B cell (primary cell): Measurements from ENCODE around the gene ALDH1B1. TPM values are rescaled to one million over a fixed set of nuclear protein-coding genes. Genes with fewer than 3 reads are reported as not detected.

Source experiments
- ATAC-seq: fragments of 200-7000 bp; cut with Tn5 transposase; one replicate; pipeline ENCODE4 v1.10.0; 2021; ENCODE audit warnings: low read depth, mild to moderate bottlenecking, moderate number of reproducible peaks, moderate library complexity
- CTCF ChIA-PET: fragments of 350-600 bp; sonication (Branson Sonifier 250); formaldehyde crosslinking; loops from one replicate; lab custom pipeline; 2021; ENCODE audit warnings: antibody characterized with exemption, inconsistent platforms; lab: Charles Lee
- POLR2A ChIA-PET: fragments of 350-600 bp; sonication (Branson Sonifier 250); formaldehyde crosslinking; loops from one replicate; lab custom pipeline; 2021; ENCODE audit warnings: antibody characterized with exemption; lab: Charles Lee
- DNase-seq: peaks from one replicate; pipeline ENCODE4 v3.0.0; 2013
- H2AFZ ChIP-seq: 2 replicates; pipeline ENCODE4 v1.6.1; 2012; ENCODE audit warnings: mild to moderate bottlenecking, low read depth, low read length; ENCODE audit not compliant: insufficient read depth, poor library complexity, severe bottlenecking
- H3K27ac ChIP-seq, 2 donors: 1 replicate in 1 of 2; 2 replicates in 1 of 2; pipeline ENCODE4 v1.5.1; 2012 to 2013; ENCODE audit warnings: low read length in 2 of 2, mild to moderate bottlenecking in 2 of 2, moderate library complexity in 1 of 2
- H3K27me3 ChIP-seq, 4 experiments: fragments of 200-600 bp in 1 of 4; sonication (generic) in 1 of 4; replicated peaks in 1 of 4; 1 replicate in 2 of 4; 2 replicates in 2 of 4; pipeline versions ENCODE4 v1.6.1 to v1.7.0; 2013 to 2016; ENCODE audit warnings: low read length in 3 of 4, mild to moderate bottlenecking in 2 of 4, mixed read lengths in 1 of 4, moderate library complexity in 1 of 4; ENCODE audit not compliant: insufficient read depth in 4 of 4, control insufficient read depth in 3 of 4; ENCODE audit errors: control extremely low read depth in 1 of 4
- H3K36me3 ChIP-seq, 2 experiments: replicated peaks in 1 of 2; 1 replicate in 1 of 2; 2 replicates in 1 of 2; pipeline versions ENCODE4 v1.6.1 to v1.7.1; 2013; ENCODE audit warnings: low read length in 1 of 2; ENCODE audit not compliant: insufficient read depth in 2 of 2, control insufficient read depth in 1 of 2; ENCODE audit errors: control extremely low read depth in 1 of 2, extremely low read depth in 1 of 2
- H3K4me1 ChIP-seq, 2 donors: fragments of 200-600 bp in 1 of 2; sonication (generic) in 1 of 2; 1 replicate in 1 of 2; 2 replicates in 1 of 2; pipeline versions ENCODE4 v1.5.1 to v1.6.1; 2013 to 2017; ENCODE audit warnings: low read length in 2 of 2; ENCODE audit not compliant: control insufficient read depth in 2 of 2, insufficient read depth in 2 of 2
- H3K4me2 ChIP-seq: replicated peaks from 2 replicates; pipeline ENCODE3; 2012; ENCODE audit warnings: mild to moderate bottlenecking, low read depth, low read length; ENCODE audit not compliant: poor library complexity, severe bottlenecking
- H3K4me3 ChIP-seq, 5 experiments: fragments of 200-600 bp in 1 of 5; sonication (generic) in 1 of 5; 1 replicate in 3 of 5; 2 replicates in 2 of 5; pipeline versions ENCODE4 v1.5.1 to v1.7.0; 2011 to 2016; ENCODE audit warnings: low read length in 4 of 5, mild to moderate bottlenecking in 4 of 5, low read depth in 2 of 5, control low read depth in 1 of 5, moderate library complexity in 1 of 5; ENCODE audit not compliant: insufficient read depth in 1 of 5; ENCODE audit errors: control extremely low read depth in 1 of 5, extremely low read depth in 1 of 5
- H3K79me2 ChIP-seq: fragments of 200-600 bp; sonication (generic); one replicate; pipeline ENCODE4 v1.6.0; 2016; ENCODE audit warnings: low read length; ENCODE audit not compliant: control insufficient read depth, insufficient read depth
- H3K9ac ChIP-seq: fragments of 200-600 bp; sonication (generic); 2 replicates; pipeline ENCODE4 v1.6.1; 2017; ENCODE audit warnings: mild to moderate bottlenecking, low read length, moderate library complexity
- H3K9me3 ChIP-seq, 3 donors: one replicate each; pipeline versions ENCODE4 v1.6.1 to v1.7.1; 2013; ENCODE audit warnings: low read length in 2 of 3; ENCODE audit not compliant: control insufficient read depth in 2 of 3, insufficient read depth in 1 of 3; ENCODE audit errors: control extremely low read depth in 1 of 3
- H4K20me1 ChIP-seq: 2 replicates; pipeline ENCODE4 v1.6.0; 2012; ENCODE audit warnings: mild to moderate bottlenecking, low read length; ENCODE audit not compliant: insufficient read depth, control insufficient read depth, poor library complexity, severe bottlenecking
- H3K27ac Mint-ChIP-seq: one replicate; pipeline ENCODE4 v1.8.0; 2021; ENCODE audit warnings: mixed read lengths
- H3K27me3 Mint-ChIP-seq: one replicate; pipeline ENCODE4 v1.8.0; 2021; ENCODE audit warnings: mixed read lengths
- H3K4me1 Mint-ChIP-seq: one replicate; pipeline ENCODE4 v1.8.0; 2021; ENCODE audit warnings: mixed read lengths
- H3K4me3 Mint-ChIP-seq: one replicate; pipeline ENCODE4 v1.8.0; 2021; ENCODE audit warnings: mixed read lengths
- H3K9me3 Mint-ChIP-seq: one replicate; pipeline ENCODE4 v1.8.0; 2022; ENCODE audit warnings: mixed read lengths; ENCODE audit not compliant: insufficient read depth
- EZH2 ChIP-seq: IDR thresholded peaks from 2 replicates; pipeline ENCODE4 v1.6.1; 2012; ENCODE audit warnings: borderline replicate concordance, low read depth, mild to moderate bottlenecking, moderate library complexity, low read length; ENCODE audit not compliant: insufficient read depth, poor library complexity, severe bottlenecking
- WGBS: methylation state at CpG from one replicate; pipeline ENCODE4 v1.1.5; 2013; ENCODE audit warnings: missing lambda C conversion rate; ENCODE audit not compliant: insufficient coverage; 5-methylcytosine and 5-hydroxymethylcytosine counted together
- intact Hi-C: fragments of 100-400 bp; cut with micrococcal nuclease; formaldehyde crosslinking; loops from one replicate; pipeline ENCODE4 v1.10.0; 2022
- polyA plus RNA-seq: library from polyadenylated mRNA; depleted of rRNA; stranded (reverse); fragments of >200 nt; gene quantifications from 2 replicates; pipeline ENCODE4 v1.2.3, GENCODE V29; 2012
- total RNA-seq, 2 donors: library from RNA; stranded (reverse); fragments of 120-200 nt in 1 of 2; gene quantifications; 1 replicate in 1 of 2; 2 replicates in 1 of 2; pipeline versions ENCODE4 v1.2.3 to v1.2.4, GENCODE V29; 2013 to 2022
- TF ChIP-seq, protein P1 (sequence below): fragments of 200-600 bp; IDR thresholded peaks from one replicate; pipeline ENCODE4 v1.8.0; 2022; ENCODE audit warnings: antibody characterized with exemption, mild to moderate bottlenecking

Gene ALDH1B1
- total and polyA plus RNA-seq, 2 donors (not counting 1 experiment from before 2014, with no cell fraction given), result 0.81 to 4.8 TPM

DNA sequence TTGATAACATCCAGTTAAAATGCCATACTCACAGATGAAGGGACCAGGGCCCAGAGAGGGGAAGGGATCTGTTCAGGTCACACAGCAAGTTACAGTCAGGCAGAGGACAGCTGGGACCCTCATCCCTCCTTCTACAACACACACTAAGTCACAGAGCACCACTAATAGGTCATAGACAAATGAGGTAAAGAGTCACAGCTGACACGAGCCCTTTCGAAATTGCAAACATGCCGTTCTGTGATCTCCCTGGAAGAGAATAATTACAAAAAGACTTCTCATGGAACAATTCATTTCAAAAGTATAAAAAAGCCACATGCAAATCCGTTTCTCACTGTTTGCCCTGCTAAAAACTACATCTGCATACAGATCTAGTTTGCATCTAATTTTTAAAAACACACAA is 16.2 kb downstream of the ALDH1B1 start:
- Mint-ChIP-seq H3K4me1 (no peaks in the 10 kb centered on the region), H3K4me3 (no peak overlapping the region), H3K27ac (no peak overlapping the region), H3K27me3 (peaks cover 45% of the 10 kb centered on the region), H3K9me3 (no peaks in the 10 kb centered on the region)
- Histone ChIP-seq H3K27ac (no peak overlapping the region), H3K36me3 (no peaks in the 10 kb centered on the region), H2AFZ (no peak overlapping the region), H3K4me2 (no peak overlapping the region), H3K27me3 (peaks cover 0 to 6% (median 2%) of the 10 kb centered on the region in 4 experiments), H3K4me3 (no peak overlapping the region), H3K9ac (no peak overlapping the region), H3K79me2 (no peaks in the 10 kb centered on the region), H4K20me1 (no peaks in the 10 kb centered on the region), H3K4me1 (no peaks in the 10 kb centered on the region), H3K9me3 (no peaks in the 10 kb centered on the region)
- DNase-seq (no peak), ATAC-seq (no peak)
- no peak for TF ChIP-seq EZH2
- TF ChIP-seq, protein P1, sequence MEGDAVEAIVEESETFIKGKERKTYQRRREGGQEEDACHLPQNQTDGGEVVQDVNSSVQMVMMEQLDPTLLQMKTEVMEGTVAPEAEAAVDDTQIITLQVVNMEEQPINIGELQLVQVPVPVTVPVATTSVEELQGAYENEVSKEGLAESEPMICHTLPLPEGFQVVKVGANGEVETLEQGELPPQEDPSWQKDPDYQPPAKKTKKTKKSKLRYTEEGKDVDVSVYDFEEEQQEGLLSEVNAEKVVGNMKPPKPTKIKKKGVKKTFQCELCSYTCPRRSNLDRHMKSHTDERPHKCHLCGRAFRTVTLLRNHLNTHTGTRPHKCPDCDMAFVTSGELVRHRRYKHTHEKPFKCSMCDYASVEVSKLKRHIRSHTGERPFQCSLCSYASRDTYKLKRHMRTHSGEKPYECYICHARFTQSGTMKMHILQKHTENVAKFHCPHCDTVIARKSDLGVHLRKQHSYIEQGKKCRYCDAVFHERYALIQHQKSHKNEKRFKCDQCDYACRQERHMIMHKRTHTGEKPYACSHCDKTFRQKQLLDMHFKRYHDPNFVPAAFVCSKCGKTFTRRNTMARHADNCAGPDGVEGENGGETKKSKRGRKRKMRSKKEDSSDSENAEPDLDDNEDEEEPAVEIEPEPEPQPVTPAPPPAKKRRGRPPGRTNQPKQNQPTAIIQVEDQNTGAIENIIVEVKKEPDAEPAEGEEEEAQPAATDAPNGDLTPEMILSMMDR, result no peak
- POLR2A ChIA-PET, result no interaction called here
- CTCF ChIA-PET, result interaction anchor here (0.8 kb wide), 1 partner anchor 25 kb away, joined by 3 read pairs; no protein-coding TSS in a partner anchor
- 53% methylated on average over 4 of the region's 4 CpGs for WGBS
- intact Hi-C loops, result no loop called here

DNA sequence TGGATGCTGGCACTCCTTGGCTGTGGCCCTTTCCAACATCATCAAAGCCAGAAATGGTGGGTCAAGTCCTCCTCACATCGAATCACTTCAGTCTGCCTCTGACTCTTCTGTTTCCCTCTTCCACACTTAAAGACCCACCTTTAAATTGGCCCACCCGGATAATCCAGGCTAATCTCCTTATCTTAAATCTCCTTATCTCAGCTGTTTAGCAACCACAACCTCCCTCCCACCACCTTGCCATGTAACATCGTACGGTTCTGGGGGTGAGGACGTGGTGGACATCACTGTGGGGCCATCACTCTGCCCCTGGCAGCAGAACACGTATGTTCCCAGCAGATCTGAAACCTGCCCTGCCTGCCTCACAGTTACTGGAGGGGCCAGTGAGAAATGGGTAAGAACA is 20.2 kb downstream of the ALDH1B1 start:
- POLR2A ChIA-PET, result no interaction called here
- 86% methylated on average over 6 of the region's 6 CpGs for WGBS
- no peak overlapping the region for H3K27ac ChIP-seq

More for the DNA sequence above, 20.2 kb downstream of the ALDH1B1 start:
- TF ChIP-seq, protein P1, result no peak
- TF ChIP-seq EZH2, result no peak
- Histone ChIP-seq H3K9me3 (no peaks in the 10 kb centered on the region), H4K20me1 (no peaks in the 10 kb centered on the region), H3K9ac (no peak overlapping the region), H3K4me3 (no peak overlapping the region), H2AFZ (no peak overlapping the region), H3K36me3 (no peaks in the 10 kb centered on the region), H3K27me3 (peaks cover 0 to 7% (median 3%) of the 10 kb centered on the region in 4 experiments), H3K4me2 (no peak overlapping the region), H3K79me2 (no peaks in the 10 kb centered on the region), H3K4me1 (no peaks in the 10 kb centered on the region)
- Mint-ChIP-seq H3K27me3 (peaks cover 35% of the 10 kb centered on the region), H3K4me1 (no peaks in the 10 kb centered on the region), H3K4me3 (no peak overlapping the region), H3K27ac (no peak overlapping the region), H3K9me3 (no peaks in the 10 kb centered on the region)
- no peak for ATAC-seq
- DNase-seq, result no peak
- CTCF ChIA-PET, result no interaction called here
- intact Hi-C loops, result no loop called here
